SK-N-MC (cell line): ENCODE measurements around the gene FHOD3.

ENCODE experiments used
- EZH2 ChIP-seq: fragments of 200-600 bp; sonication (generic); IDR thresholded peaks from one replicate; pipeline ENCODE4 v1.6.1; 2017; ENCODE audit warnings: antibody characterized with exemption
- FOXP2 ChIP-seq: optimal IDR thresholded peaks from 2 replicates; pipeline ENCODE3; 2011; ENCODE audit warnings: mild to moderate bottlenecking, moderate library complexity; ENCODE audit not compliant: insufficient read depth; ENCODE audit errors: extremely low read length, control extremely low read depth
- POLR2AphosphoS5 ChIP-seq: IDR thresholded peaks from 2 replicates; pipeline ENCODE4 v1.6.1; 2012; ENCODE audit warnings: mild to moderate bottlenecking, low read depth, low read length, borderline replicate concordance

DNA sequence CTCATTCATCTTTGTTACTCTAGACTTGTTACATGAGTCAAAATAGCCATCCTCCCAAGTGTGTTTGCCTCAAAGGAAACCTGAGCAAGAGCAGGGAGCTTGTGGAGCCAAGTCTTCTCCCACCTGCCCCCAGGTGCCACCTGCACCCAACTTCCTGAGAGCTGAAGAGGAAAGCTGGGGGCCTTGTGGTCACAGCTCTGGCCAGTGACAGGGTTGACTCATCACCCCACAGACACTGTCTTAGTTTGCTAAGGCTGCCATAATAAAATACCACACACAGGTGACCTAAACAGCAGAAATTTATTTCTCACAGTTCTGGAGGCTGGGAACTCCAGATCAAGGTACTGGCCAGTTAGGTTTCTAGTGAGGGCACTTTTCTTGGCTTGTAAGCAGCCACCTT, 431.7 kb downstream of the FHOD3 start:
- no peak for TF ChIP-seq EZH2
- no peak for TF ChIP-seq POLR2AphosphoS5
- no peak for TF ChIP-seq FOXP2
